Measurements from ENCODE around the gene MTR.

GRCh38 chr1:236917448-236917847 is 122.4 kb downstream of the MTR start:
- TF ChIP-seq, protein P1, sequence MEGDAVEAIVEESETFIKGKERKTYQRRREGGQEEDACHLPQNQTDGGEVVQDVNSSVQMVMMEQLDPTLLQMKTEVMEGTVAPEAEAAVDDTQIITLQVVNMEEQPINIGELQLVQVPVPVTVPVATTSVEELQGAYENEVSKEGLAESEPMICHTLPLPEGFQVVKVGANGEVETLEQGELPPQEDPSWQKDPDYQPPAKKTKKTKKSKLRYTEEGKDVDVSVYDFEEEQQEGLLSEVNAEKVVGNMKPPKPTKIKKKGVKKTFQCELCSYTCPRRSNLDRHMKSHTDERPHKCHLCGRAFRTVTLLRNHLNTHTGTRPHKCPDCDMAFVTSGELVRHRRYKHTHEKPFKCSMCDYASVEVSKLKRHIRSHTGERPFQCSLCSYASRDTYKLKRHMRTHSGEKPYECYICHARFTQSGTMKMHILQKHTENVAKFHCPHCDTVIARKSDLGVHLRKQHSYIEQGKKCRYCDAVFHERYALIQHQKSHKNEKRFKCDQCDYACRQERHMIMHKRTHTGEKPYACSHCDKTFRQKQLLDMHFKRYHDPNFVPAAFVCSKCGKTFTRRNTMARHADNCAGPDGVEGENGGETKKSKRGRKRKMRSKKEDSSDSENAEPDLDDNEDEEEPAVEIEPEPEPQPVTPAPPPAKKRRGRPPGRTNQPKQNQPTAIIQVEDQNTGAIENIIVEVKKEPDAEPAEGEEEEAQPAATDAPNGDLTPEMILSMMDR (IDR thresholded peaks at IDR 0.05), result no peak
- TF ChIP-seq POLR2AphosphoS5 (IDR thresholded peaks at IDR 0.05) (no peak), POLR2A (IDR thresholded peaks at IDR 0.05) (no peak), EP300 (IDR thresholded peaks at IDR 0.05) (no peak)
